PFSK-1 (cell line): ENCODE data around the gene EIF2S1.

Experiments used
- FOXP2 ChIP-seq: optimal IDR thresholded peaks from 2 replicates; pipeline ENCODE3; 2011; ENCODE audit warnings: borderline replicate concordance, control low read depth, inconsistent platforms; ENCODE audit not compliant: insufficient read depth; ENCODE audit errors: extremely low read length, extremely low read depth
- POLR2AphosphoS5 ChIP-seq: IDR thresholded peaks from 2 replicates; pipeline ENCODE4 v1.6.1; 2012; ENCODE audit warnings: low read depth, mild to moderate bottlenecking, control low read depth, low read length, moderate library complexity
- REST ChIP-seq, 2 experiments: IDR thresholded peaks; 2 replicates each; pipeline versions ENCODE4 v1.6.1 to v1.8.0; 2011 to 2012; ENCODE audit warnings: low read depth in 2 of 2, low read length in 2 of 2, control low read depth in 1 of 2, inconsistent platforms in 1 of 2, mild to moderate bottlenecking in 1 of 2, moderate library complexity in 1 of 2; ENCODE audit not compliant: insufficient read depth in 1 of 2
- SIN3A ChIP-seq: IDR thresholded peaks from 2 replicates; pipeline ENCODE4 v1.6.1; 2012; ENCODE audit warnings: mild to moderate bottlenecking, low read length, moderate library complexity, borderline replicate concordance; ENCODE audit not compliant: insufficient read depth
- TAF1 ChIP-seq: IDR thresholded peaks from 2 replicates; pipeline ENCODE4 v1.6.1; 2012; ENCODE audit warnings: low read length, control low read depth, borderline replicate concordance; ENCODE audit not compliant: insufficient read depth

EIF2S1 gene

DNA sequence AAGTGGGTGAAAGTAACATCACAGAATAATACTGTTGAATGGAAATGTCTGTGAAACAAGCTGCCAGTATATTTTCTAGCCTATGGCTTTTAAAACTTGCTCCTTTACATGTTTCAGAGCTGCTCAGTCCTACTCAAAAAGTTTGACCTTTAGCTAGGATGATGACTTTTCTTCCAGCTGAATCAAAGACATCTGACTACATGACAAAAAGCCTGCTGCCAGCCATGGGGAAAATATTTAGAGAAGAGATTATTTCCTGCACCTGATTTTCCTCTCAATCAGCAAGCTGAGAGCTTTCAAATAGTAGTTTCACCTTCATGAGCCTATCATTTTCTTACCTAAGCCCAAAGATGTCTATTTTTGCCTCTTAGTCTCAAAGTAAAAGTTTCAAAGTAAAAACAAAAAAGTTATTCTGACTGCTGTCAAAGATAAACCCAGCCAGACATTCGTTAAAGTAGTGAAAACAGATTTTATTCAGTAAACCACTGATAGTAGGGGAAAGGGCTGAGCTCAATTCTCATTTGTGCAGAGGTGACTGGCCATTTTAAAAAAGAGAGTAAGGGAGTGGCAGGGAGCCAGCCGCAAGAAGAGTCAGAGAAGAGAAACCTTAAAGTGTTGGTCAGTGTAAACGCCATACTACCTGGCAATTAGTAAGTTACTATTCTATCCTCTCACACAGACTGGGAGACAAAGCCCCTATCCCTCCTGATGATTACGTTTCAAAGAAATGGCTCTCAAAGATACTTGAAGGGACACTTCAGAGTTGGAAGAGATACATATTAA lies 2.8 kb upstream of the EIF2S1 start:
- TF ChIP-seq FOXP2 (no peak), SIN3A (no peak), POLR2AphosphoS5 (no peak), REST (IDR thresholded peaks at IDR 0.05; ENCODE audit: insufficient read depth in 1 of 2, low read depth in 2 of 2, low read length in 2 of 2) (no peak), TAF1 (no peak)

DNA sequence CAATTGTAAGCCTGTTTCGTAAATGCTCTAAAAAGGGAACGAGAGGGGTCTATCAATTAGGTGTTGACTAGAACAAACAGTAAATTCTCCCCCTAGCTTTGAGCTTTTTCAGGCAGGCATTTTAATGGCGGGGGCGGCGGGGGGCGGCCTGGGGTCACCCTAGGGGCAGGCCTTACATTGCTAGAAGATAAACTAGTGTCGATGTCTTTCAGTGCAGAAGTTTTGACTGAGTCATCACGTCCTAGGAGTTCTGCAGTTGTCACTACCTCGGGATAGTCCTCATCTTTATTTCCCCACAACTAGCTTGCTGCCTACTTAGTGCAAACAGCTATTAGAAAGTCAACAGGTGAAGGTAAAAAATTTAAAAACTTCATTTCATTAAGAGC lies 2.2 kb upstream of the EIF2S1 start:
- TF ChIP-seq TAF1 (no peak), REST (IDR thresholded peaks at IDR 0.05; ENCODE audit: insufficient read depth in 1 of 2, low read depth in 2 of 2, low read length in 2 of 2) (no peak), FOXP2 (no peak), SIN3A (no peak), POLR2AphosphoS5 (no peak)

GRCh38 chr14:67358924-67359774 lies 979 bp upstream of the EIF2S1 start:
- TF ChIP-seq TAF1 (no peak), SIN3A (no peak), FOXP2 (no peak), POLR2AphosphoS5 (no peak), REST (IDR thresholded peaks at IDR 0.05; ENCODE audit: insufficient read depth in 1 of 2, low read depth in 2 of 2, low read length in 2 of 2) (no peak)

- TF ChIP-seq TAF1: no peak
- TF ChIP-seq REST (IDR thresholded peaks at IDR 0.05; ENCODE audit: insufficient read depth in 1 of 2, low read depth in 2 of 2, low read length in 2 of 2): no peak
- no peak for TF ChIP-seq FOXP2
- TF ChIP-seq POLR2AphosphoS5: 0 out of 2 replicates have a peak, but pooled peaks have one; percentile 10
These were observed 510 bp downstream of the EIF2S1 start for GRCh38 chr14:67360470-67361206.
